C4-2B (cell line): ENCODE results near the gene TRIM14.

ENCODE experiments used
- CTCF ChIP-seq: fragments of 450-650 bp; conservative IDR thresholded peaks from 2 replicates; pipeline ENCODE4 v1.5.1; 2017; ENCODE audit warnings: mild to moderate bottlenecking
- ZFX ChIP-seq: fragments of 450-650 bp; IDR thresholded peaks from 2 replicates; pipeline ENCODE4 v1.6.1; 2017

- no peak for TF ChIP-seq CTCF
- TF ChIP-seq ZFX, result no peak
Observed at GRCh38 chr9:98159790-98160189, 40.8 kb upstream of the TRIM14 start.
